Pancreas (tissue), 10 donors: ENCODE data around the gene LGALS12. TPM values are rescaled to one million over a fixed set of nuclear protein-coding genes. Genes with fewer than 3 reads are reported as not detected.

Experiments
- ATAC-seq, 4 donors: fragments of 200-7000 bp; cut with Tn5 transposase; one replicate each; pipeline versions ENCODE4 v1.8.0 to v1.9.1; 2020; ENCODE audit warnings: mild to moderate bottlenecking in 4 of 4, moderate library complexity in 4 of 4
- DNase-seq, 6 donors: peaks; one replicate each; pipeline ENCODE4 v3.0.0-alpha.2; 2020
- FAIRE-seq: peaks from 2 replicates; lab custom pipeline; 2012; peaks lifted over from hg19 to GRCh38; lab: Jason Lieb, UNC
- H3K27ac ChIP-seq, 4 donors: fragments of 200-600 bp; sonication (generic); 1 replicate in 3 of 4; 2 replicates in 1 of 4; pipeline versions ENCODE4 v1.5.0 to v1.8.0; 2020
- H3K27me3 ChIP-seq, 4 donors: fragments of 200-600 bp; one replicate each; pipeline ENCODE4 v1.8.0; 2021
- H3K36me3 ChIP-seq, 3 donors: fragments of 200-600 bp; sonication (generic) in 1 of 3; one replicate each; pipeline versions ENCODE4 v1.5.0 to v1.8.0; 2020 to 2021
- H3K4me1 ChIP-seq, 3 donors: fragments of 200-600 bp; one replicate each; pipeline ENCODE4 v1.8.0; 2021
- H3K4me3 ChIP-seq, 4 donors: fragments of 200-600 bp; sonication (generic) in 2 of 4; one replicate each; pipeline versions ENCODE4 v1.5.0 to v1.8.0; 2020 to 2021
- H3K9me3 ChIP-seq, 4 donors: fragments of 200-600 bp; one replicate each; pipeline ENCODE4 v1.8.0; 2021
- CTCF ChIP-seq, 4 donors: fragments of 200-600 bp; sonication (generic) in 3 of 4; IDR thresholded peaks; one replicate each; pipeline versions ENCODE4 v1.5.0 to v1.8.0; 2021; ENCODE audit warnings: antibody characterized with exemption in 4 of 4
- WGBS, 2 donors: extraction: QIAGEN DNeasy Blood & Tissue Kit; methylation state at CpG; one replicate each; pipeline ENCODE4 v1.1.7; 2013; 5-methylcytosine and 5-hydroxymethylcytosine counted together
- intact Hi-C, 3 donors: fragments of 100-400 bp; cut with DNase I; formaldehyde crosslinking; loops; one replicate each; pipeline versions ENCODE4 v1.11.1 to v1.14.2; 2022
- polyA plus RNA-seq, 2 donors: library from polyadenylated mRNA; stranded (reverse); fragments of 200-250 nt; gene quantifications; one replicate each; pipeline ENCODE4 v1.2.3, GENCODE V29; 2013
- total RNA-seq, 6 donors: library from RNA; stranded (reverse); fragmentation: NEBNext Ultra II Directional in 4 of 6; extraction: Animal tissue kit (Norgen Biotek cat#: 25700) in 4 of 6; gene quantifications; one replicate each; pipeline versions ENCODE4 v1.2.1 to v1.2.4, GENCODE V29; 2021 to 2023
- donor health status: healthy with polysubstance abuse.
- donor health status: DM: no; HTN: no; CAD: no; lungs with moderate emphysema.
- donor health status: DM: no; HTN: no; CAD: no.
- donor health status: control.
- donor health status: control.
- donor health status: Bipolar disorder and iron deficiency.
- donor health status: DM: yes; HTN: yes; CAD: no.
- donor health status: DM: no; HTN: no; CAD: no.
- donor health status: DM: no; HTN: no; CAD: no.
- donor health status: DM: yes; HTN: yes; CAD: no.

LGALS12 gene
- total and polyA plus RNA-seq, 8 donors, result 0.13 to 2.1 (median 0.79) TPM; not detected in 2

GRCh38 chr11:63551091-63551888 is 45.4 kb downstream of the LGALS12 start:
- no peak overlapping the region for H3K4me3 ChIP-seq
- H3K4me1 ChIP-seq, result no peaks in the 10 kb centered on the region
- 85 to 89% methylated on average over 27 of the region's 27 CpGs for WGBS, 2 donors
- TF ChIP-seq CTCF (IDR thresholded peaks at IDR 0.05), result no peak
- no peaks in the 10 kb centered on the region for H3K36me3 ChIP-seq
- H3K27ac ChIP-seq, result no peak overlapping the region
- intact Hi-C loops, result no loop called here
- ATAC-seq (no peak), DNase-seq (no peak), FAIRE-seq (no peak)
- H3K27me3 ChIP-seq, result no peaks in the 10 kb centered on the region
- H3K9me3 ChIP-seq, result no peaks in the 10 kb centered on the region

GRCh38 chr11:63551889-63552266 is 46.0 kb downstream of the LGALS12 start:
- FAIRE-seq (no peak), ATAC-seq (no peak)

GRCh38 chr11:63552921-63553320 is 47.0 kb downstream of the LGALS12 start:
- TF ChIP-seq CTCF (IDR thresholded peaks at IDR 0.05), result no peak
- H3K4me1 ChIP-seq, result no peaks in the 10 kb centered on the region
- no peak for ATAC-seq
- no peaks in the 10 kb centered on the region for H3K36me3 ChIP-seq
- WGBS, 2 donors, result 88 to 93% methylated on average over 7 of the region's 7 CpGs
- no peaks in the 10 kb centered on the region for H3K9me3 ChIP-seq
- DNase-seq, result no peak
- no peak overlapping the region for H3K27ac ChIP-seq
- no peaks in the 10 kb centered on the region for H3K27me3 ChIP-seq
- no peak for FAIRE-seq
- intact Hi-C loops, result no loop called here
- no peak overlapping the region for H3K4me3 ChIP-seq

More at GRCh38 chr11:63551889-63552266, 46.0 kb downstream of the LGALS12 start:
- Histone ChIP-seq H3K27me3 (no peaks in the 10 kb centered on the region), H3K4me1 (no peaks in the 10 kb centered on the region), H3K36me3 (no peaks in the 10 kb centered on the region), H3K4me3 (no peak overlapping the region), H3K27ac (no peak overlapping the region), H3K9me3 (no peaks in the 10 kb centered on the region)
- TF ChIP-seq CTCF (IDR thresholded peaks at IDR 0.05), result no peak
- intact Hi-C loops, result no loop called here
- peak in 1 of 6 donors; percentile 43 for DNase-seq
- 84 to 93% methylated on average over 6 of the region's 6 CpGs for WGBS, 2 donors

- no peaks in the 10 kb centered on the region for H3K4me1 ChIP-seq
- DNase-seq (peak in 1 of 6 donors; percentile 30), ATAC-seq (peak in 1 of 4 donors; percentile 12), FAIRE-seq (no peak)
- no peak overlapping the region for H3K4me3 ChIP-seq
- H3K27ac ChIP-seq, result no peak overlapping the region
- no peak for TF ChIP-seq CTCF (IDR thresholded peaks at IDR 0.05)
- H3K36me3 ChIP-seq, result no peaks in the 10 kb centered on the region
- no peaks in the 10 kb centered on the region for H3K27me3 ChIP-seq
- intact Hi-C loops, result no loop called here
- no peaks in the 10 kb centered on the region for H3K9me3 ChIP-seq
- 86 to 88% methylated on average over 8 of the region's 8 CpGs for WGBS, 2 donors
These were observed 47.9 kb downstream of the LGALS12 start for GRCh38 chr11:63553759-63554158.

- WGBS, 2 donors, result 79 to 82% methylated on average over 4 of the region's 4 CpGs
- Histone ChIP-seq H3K9me3 (no peaks in the 10 kb centered on the region), H3K4me1 (no peaks in the 10 kb centered on the region), H3K4me3 (no peak overlapping the region), H3K36me3 (no peaks in the 10 kb centered on the region), H3K27ac (no peak overlapping the region), H3K27me3 (no peaks in the 10 kb centered on the region)
- no peak for DNase-seq
- no peak for ATAC-seq
- no peak for TF ChIP-seq CTCF (IDR thresholded peaks at IDR 0.05)
- intact Hi-C loops, result no loop called here
- no peak for FAIRE-seq
These were observed 49.0 kb downstream of the LGALS12 start for GRCh38 chr11:63554877-63555223.
